ENCODE measurements around the gene HMGA1.

HMGA1 gene

DNA sequence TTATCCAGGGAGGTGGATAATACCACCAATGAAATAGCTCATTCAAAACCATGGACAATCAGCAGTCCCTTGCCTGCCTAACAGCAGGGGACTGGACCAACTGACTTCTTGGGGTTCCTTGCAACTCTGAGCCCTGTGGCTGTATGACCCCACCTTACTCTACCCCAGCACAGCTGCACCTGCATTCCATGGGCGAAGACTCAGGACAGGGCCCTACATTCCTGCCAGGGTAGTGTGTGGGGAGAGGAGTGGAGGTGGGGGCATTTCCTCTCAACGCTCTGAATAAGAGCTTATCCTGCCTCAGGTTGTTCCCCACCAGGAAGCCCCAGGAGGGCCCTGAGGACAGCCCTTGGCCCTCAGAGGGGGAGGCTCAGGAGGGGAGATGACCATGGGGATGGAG, 30.8 kb upstream of the HMGA1 start:
- H3K36me3 ChIP-seq (ENCODE audit: control insufficient read depth, low read length) = no peaks in the 10 kb centered on the region
- H3K9me3 ChIP-seq (ENCODE audit: control insufficient read depth, insufficient read depth, low read length) = peaks cover 17% of the 10 kb centered on the region
- no peaks in the 10 kb centered on the region for H3K79me2 ChIP-seq (ENCODE audit: control insufficient read depth, low read length)
- H3K27me3 ChIP-seq (ENCODE audit: control insufficient read depth, low read length) = no peaks in the 10 kb centered on the region
- no peak for TF ChIP-seq EZH2phosphoT487 (IDR thresholded peaks at IDR 0.05; ENCODE audit: borderline replicate concordance, low read length)
- TF ChIP-seq, protein P1, sequence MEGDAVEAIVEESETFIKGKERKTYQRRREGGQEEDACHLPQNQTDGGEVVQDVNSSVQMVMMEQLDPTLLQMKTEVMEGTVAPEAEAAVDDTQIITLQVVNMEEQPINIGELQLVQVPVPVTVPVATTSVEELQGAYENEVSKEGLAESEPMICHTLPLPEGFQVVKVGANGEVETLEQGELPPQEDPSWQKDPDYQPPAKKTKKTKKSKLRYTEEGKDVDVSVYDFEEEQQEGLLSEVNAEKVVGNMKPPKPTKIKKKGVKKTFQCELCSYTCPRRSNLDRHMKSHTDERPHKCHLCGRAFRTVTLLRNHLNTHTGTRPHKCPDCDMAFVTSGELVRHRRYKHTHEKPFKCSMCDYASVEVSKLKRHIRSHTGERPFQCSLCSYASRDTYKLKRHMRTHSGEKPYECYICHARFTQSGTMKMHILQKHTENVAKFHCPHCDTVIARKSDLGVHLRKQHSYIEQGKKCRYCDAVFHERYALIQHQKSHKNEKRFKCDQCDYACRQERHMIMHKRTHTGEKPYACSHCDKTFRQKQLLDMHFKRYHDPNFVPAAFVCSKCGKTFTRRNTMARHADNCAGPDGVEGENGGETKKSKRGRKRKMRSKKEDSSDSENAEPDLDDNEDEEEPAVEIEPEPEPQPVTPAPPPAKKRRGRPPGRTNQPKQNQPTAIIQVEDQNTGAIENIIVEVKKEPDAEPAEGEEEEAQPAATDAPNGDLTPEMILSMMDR (IDR thresholded peaks at IDR 0.05; ENCODE audit: low read depth, low read length, poor library complexity, severe bottlenecking) = no peak
- no peaks in the 10 kb centered on the region for H3K4me1 ChIP-seq (ENCODE audit: control insufficient read depth, low read length)
- H3K9me2 ChIP-seq (replicated peaks; ENCODE audit: control insufficient read depth, low read length) = no peaks in the 10 kb centered on the region
- H3F3A ChIP-seq (ENCODE audit: control insufficient read depth, insufficient read depth) = no peaks in the 10 kb centered on the region
- H3K4me2 ChIP-seq (ENCODE audit: low read length) = no peak overlapping the region
- no peaks in the 10 kb centered on the region for H4K20me1 ChIP-seq (ENCODE audit: control insufficient read depth, insufficient read depth, low read depth, low read length)
- no peak overlapping the region for H3K27ac ChIP-seq (ENCODE audit: low read depth, low read length)
- no peak overlapping the region for H3K4me3 ChIP-seq (ENCODE audit: low read length)

DNA sequence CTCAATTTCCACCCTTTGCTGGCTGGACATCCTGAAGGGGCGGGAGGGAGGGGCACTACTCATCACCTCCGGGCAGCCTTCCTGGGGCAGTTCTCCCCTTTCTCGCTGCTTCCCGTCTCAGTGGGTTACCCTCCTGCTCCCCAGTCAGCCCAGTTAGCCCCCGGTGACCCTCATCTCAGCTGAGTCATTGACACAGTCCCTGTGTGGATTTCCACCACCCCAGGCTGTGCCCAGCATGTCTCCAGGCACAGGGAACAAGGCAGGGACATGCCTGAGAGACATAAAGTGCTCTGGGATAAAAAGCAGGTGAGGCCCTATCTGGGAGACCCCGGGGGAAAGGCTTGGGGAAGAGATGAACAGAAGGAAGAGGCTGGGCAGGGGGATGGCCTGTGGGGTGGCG, 29.9 kb upstream of the HMGA1 start:
- no peak overlapping the region for H3K4me3 ChIP-seq (ENCODE audit: low read length)

DNA sequence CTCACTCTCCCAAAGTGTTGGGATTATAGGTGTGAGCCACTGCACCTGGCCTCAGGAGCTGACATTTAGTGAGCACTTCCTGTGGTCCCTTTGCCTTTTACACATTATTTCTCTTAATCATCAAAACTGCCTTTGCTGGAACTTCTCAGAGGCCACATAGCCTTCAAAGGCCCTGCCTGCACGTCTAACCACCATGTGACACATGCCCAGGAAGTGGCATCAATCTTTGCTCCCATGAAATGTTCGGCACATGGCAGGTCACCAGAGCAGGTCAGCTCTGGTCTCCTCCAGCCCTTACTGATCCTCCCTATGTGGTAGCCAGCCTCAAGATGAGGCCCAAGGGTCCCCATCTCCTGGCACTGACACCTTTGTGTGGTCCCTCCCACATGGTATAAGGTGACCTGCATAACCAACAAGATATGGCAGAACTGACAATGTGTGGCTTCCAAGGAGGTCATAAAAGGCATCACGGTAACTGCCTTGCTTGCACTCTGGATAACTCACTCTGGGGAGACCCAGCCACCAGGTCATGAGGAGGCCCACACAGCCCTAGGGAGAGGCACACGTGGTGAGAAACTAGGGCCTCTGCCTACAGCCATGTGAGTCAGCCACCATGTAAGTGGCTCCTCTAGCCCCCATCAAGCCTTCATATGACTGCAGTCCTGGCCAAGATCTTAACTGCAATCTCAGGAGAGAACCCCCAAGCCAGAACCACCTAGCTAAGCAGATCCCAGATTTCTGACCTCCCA, 28.8 kb upstream of the HMGA1 start:
- no peaks in the 10 kb centered on the region for H4K20me1 ChIP-seq (ENCODE audit: control insufficient read depth, insufficient read depth, low read depth, low read length)
- H3K4me2 ChIP-seq (ENCODE audit: low read length) = no peak overlapping the region
- no peaks in the 10 kb centered on the region for H3K27me3 ChIP-seq (ENCODE audit: control insufficient read depth, low read length)
- no peak overlapping the region for H3K4me3 ChIP-seq (ENCODE audit: low read length)
- no peaks in the 10 kb centered on the region for H3K36me3 ChIP-seq (ENCODE audit: control insufficient read depth, low read length)
- H3K79me2 ChIP-seq (ENCODE audit: control insufficient read depth, low read length) = no peaks in the 10 kb centered on the region
- no peaks in the 10 kb centered on the region for H3F3A ChIP-seq (ENCODE audit: control insufficient read depth, insufficient read depth)
- TF ChIP-seq EZH2phosphoT487 (IDR thresholded peaks at IDR 0.05; ENCODE audit: borderline replicate concordance, low read length) = no peak
- TF ChIP-seq, protein P1 (IDR thresholded peaks at IDR 0.05; ENCODE audit: low read depth, low read length, poor library complexity, severe bottlenecking) = no peak
- H3K9me3 ChIP-seq (ENCODE audit: control insufficient read depth, insufficient read depth, low read length) = no peaks in the 10 kb centered on the region; the same call in 1 of the 2 replicates
- H3K9me2 ChIP-seq (replicated peaks; ENCODE audit: control insufficient read depth, low read length) = no peaks in the 10 kb centered on the region
- no peak overlapping the region for H3K27ac ChIP-seq (ENCODE audit: low read depth, low read length)
- H3K4me1 ChIP-seq (ENCODE audit: control insufficient read depth, low read length) = no peaks in the 10 kb centered on the region

More for the DNA sequence above, 29.9 kb upstream of the HMGA1 start:
- peaks cover 11% of the 10 kb centered on the region for H3K9me3 ChIP-seq (ENCODE audit: control insufficient read depth, insufficient read depth, low read length)
- no peaks in the 10 kb centered on the region for H3K4me1 ChIP-seq (ENCODE audit: control insufficient read depth, low read length)
- TF ChIP-seq EZH2phosphoT487 (IDR thresholded peaks at IDR 0.05; ENCODE audit: borderline replicate concordance, low read length) = no peak
- TF ChIP-seq, protein P1 (IDR thresholded peaks at IDR 0.05; ENCODE audit: low read depth, low read length, poor library complexity, severe bottlenecking) = no peak
- H3K4me2 ChIP-seq (ENCODE audit: low read length) = no peak overlapping the region
- no peaks in the 10 kb centered on the region for H4K20me1 ChIP-seq (ENCODE audit: control insufficient read depth, insufficient read depth, low read depth, low read length)
- H3K27ac ChIP-seq (ENCODE audit: low read depth, low read length) = no peak overlapping the region
- no peaks in the 10 kb centered on the region for H3K9me2 ChIP-seq (replicated peaks; ENCODE audit: control insufficient read depth, low read length)
- H3K36me3 ChIP-seq (ENCODE audit: control insufficient read depth, low read length) = no peaks in the 10 kb centered on the region
- H3K27me3 ChIP-seq (ENCODE audit: control insufficient read depth, low read length) = no peaks in the 10 kb centered on the region
- H3F3A ChIP-seq (ENCODE audit: control insufficient read depth, insufficient read depth) = no peaks in the 10 kb centered on the region
- no peaks in the 10 kb centered on the region for H3K79me2 ChIP-seq (ENCODE audit: control insufficient read depth, low read length)
